DOHH2 (cell line): Measurements from ENCODE around the gene VDAC2.

Source experiments
- CTCF ChIP-seq: fragments of 200-600 bp; sonication (generic); IDR thresholded peaks from one replicate; pipeline ENCODE4 v1.5.1; 2014; ENCODE audit warnings: antibody characterized with exemption, mild to moderate bottlenecking, low read depth, low read length; ENCODE audit not compliant: poor library complexity, severe bottlenecking
- EZH2phosphoT487 ChIP-seq: fragments of 200-600 bp; sonication (generic); IDR thresholded peaks from 2 replicates; pipeline ENCODE4 v1.6.1; 2017; ENCODE audit warnings: borderline replicate concordance, mild to moderate bottlenecking, antibody characterized with exemption, low read length, moderate library complexity, mixed read lengths

- TF ChIP-seq CTCF (no peak), EZH2phosphoT487 (no peak)
Measured at GRCh38 chr10:75205908-75206307, 4.7 kb upstream of the VDAC2 start.
